Panc1 (cell line): Measurements from ENCODE around the gene PLA2G5.

Experiments used
- CTCF ChIP-seq: fragments of 450-650 bp; IDR thresholded peaks from 2 replicates; pipeline ENCODE4 v1.5.1; 2017; ENCODE audit warnings: mild to moderate bottlenecking
- POLR2AphosphoS5 ChIP-seq: IDR thresholded peaks from 2 replicates; pipeline ENCODE4 v1.6.1; 2012; ENCODE audit warnings: mild to moderate bottlenecking, low read depth, low read length, moderate library complexity

DNA sequence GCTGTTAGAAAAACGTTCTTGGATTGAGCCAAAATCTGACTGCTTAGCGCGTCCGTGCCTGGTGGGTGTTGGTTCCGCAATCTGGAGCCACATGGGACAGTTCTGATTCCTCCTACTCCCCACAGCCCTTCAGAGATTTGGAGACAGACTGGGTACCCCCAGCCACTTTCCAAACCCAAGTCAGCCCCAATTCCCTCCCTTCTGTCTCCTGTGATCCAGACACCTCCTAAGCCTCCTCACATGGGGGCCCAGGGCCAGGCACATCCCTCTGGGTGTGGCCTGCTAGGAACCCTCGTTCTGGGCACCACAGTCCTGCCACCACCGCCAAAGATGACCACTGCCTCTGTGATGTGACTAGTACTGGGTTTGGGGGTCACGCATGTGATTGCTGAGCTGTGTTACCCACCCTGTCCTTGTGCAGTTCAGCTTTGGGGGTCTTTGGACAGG, 4.8 kb downstream of the PLA2G5 start:
- TF ChIP-seq CTCF (no peak), POLR2AphosphoS5 (no peak)
